ENCODE results near the gene NOB1. TPM values are rescaled to one million over a fixed set of nuclear protein-coding genes. Genes with fewer than 3 reads are reported as not detected.
A peak's percentile ranks its signal among the peaks of the same experiment; 100 is the strongest.

The NOB1 gene
- total RNA-seq, 1 donor from 2014 or later = 32.2 TPM

GRCh38 chr16:69773260-69773947, 18.7 kb upstream of the NOB1 start:
- no peak overlapping the region for H3K4me3 ChIP-seq (ENCODE audit: low read depth, low read length)
- TF ChIP-seq CTCF (conservative IDR thresholded peaks at IDR 0.05; ENCODE audit: low read depth, low read length) = no peak
- no peak for DNase-seq (ENCODE audit: low read depth)

- H3K4me3 ChIP-seq (ENCODE audit: low read depth, low read length) = no peak overlapping the region
- TF ChIP-seq CTCF (conservative IDR thresholded peaks at IDR 0.05; ENCODE audit: low read depth, low read length) = no peak
- DNase-seq (ENCODE audit: low read depth) = no peak
These were observed 16.9 kb upstream of the NOB1 start for GRCh38 chr16:69771651-69771967.

GRCh38 chr16:69769404-69769803, 14.7 kb upstream of the NOB1 start:
- DNase-seq (ENCODE audit: low read depth) = no peak
- no peak for TF ChIP-seq CTCF (conservative IDR thresholded peaks at IDR 0.05; ENCODE audit: low read depth, low read length)
- no peak overlapping the region for H3K4me3 ChIP-seq (ENCODE audit: low read depth, low read length)

GRCh38 chr16:69768666-69769065, 13.9 kb upstream of the NOB1 start:
- no peak for TF ChIP-seq CTCF (conservative IDR thresholded peaks at IDR 0.05; ENCODE audit: low read depth, low read length)
- no peak for DNase-seq (ENCODE audit: low read depth)

GRCh38 chr16:69767459-69768229, 12.9 kb upstream of the NOB1 start:
- no peak for DNase-seq (ENCODE audit: low read depth)
- no peak for TF ChIP-seq CTCF (conservative IDR thresholded peaks at IDR 0.05; ENCODE audit: low read depth, low read length)
- H3K4me3 ChIP-seq (ENCODE audit: low read depth, low read length) = no peak overlapping the region

More at GRCh38 chr16:69768666-69769065, 13.9 kb upstream of the NOB1 start:
- H3K4me3 ChIP-seq (ENCODE audit: low read depth, low read length) = no peak overlapping the region

- no peak for DNase-seq (ENCODE audit: low read depth)
- peak overlapping the region; percentile 99 for H3K4me3 ChIP-seq (ENCODE audit: low read depth, low read length)
- TF ChIP-seq CTCF (conservative IDR thresholded peaks at IDR 0.05; ENCODE audit: low read depth, low read length) = no peak
These were observed 8.8 kb upstream of the NOB1 start for GRCh38 chr16:69763599-69763942.

Data from epithelial cell of proximal tubule (primary cell).